Keratinocyte (primary cell): ENCODE data around the gene TXNRD1. TPM values are rescaled to one million over a fixed set of nuclear protein-coding genes. Genes with fewer than 3 reads are reported as not detected.

Experiments used
- DNase-seq: peaks from one replicate; pipeline ENCODE4 v3.0.0-alpha.2; 2011; ENCODE audit warnings: low read depth, missing footprints, low spot score
- FAIRE-seq: peaks from 2 replicates; lab custom pipeline; 2011; peaks lifted over from hg19 to GRCh38; lab: Jason Lieb, UNC
- H2AFZ ChIP-seq: 2 replicates; pipeline ENCODE4 v1.6.0; 2012; ENCODE audit warnings: low read length, control low read depth, inconsistent platforms; ENCODE audit not compliant: control insufficient read depth
- H3K27ac ChIP-seq: 2 replicates; pipeline ENCODE4 v1.5.1; 2011; ENCODE audit warnings: low read length; ENCODE audit not compliant: control insufficient read depth, insufficient read depth
- H3K27me3 ChIP-seq: 3 replicates; pipeline ENCODE4 v1.6.0; 2011; ENCODE audit warnings: low read length; ENCODE audit not compliant: control insufficient read depth, insufficient read depth; ENCODE audit errors: extremely low read depth
- H3K36me3 ChIP-seq, 2 experiments: 2 replicates in 1 of 2; 3 replicates in 1 of 2; pipeline ENCODE4 v1.5.1; 2011; ENCODE audit warnings: low read length in 2 of 2, mild to moderate bottlenecking in 1 of 2; ENCODE audit not compliant: control insufficient read depth in 2 of 2, insufficient read depth in 2 of 2; ENCODE audit errors: extremely low read depth in 1 of 2
- H3K4me1 ChIP-seq: 3 replicates; pipeline ENCODE4 v1.5.1; 2011; ENCODE audit warnings: low read length; ENCODE audit not compliant: control insufficient read depth, insufficient read depth; ENCODE audit errors: extremely low read depth
- H3K4me2 ChIP-seq: 3 replicates; pipeline ENCODE4 v1.6.0; 2011; ENCODE audit warnings: low read depth, low read length; ENCODE audit not compliant: control insufficient read depth, insufficient read depth; ENCODE audit errors: extremely low read depth
- H3K4me3 ChIP-seq, 3 experiments: fragments of 200-600 bp in 1 of 3; sonication (generic) in 1 of 3; 2 replicates in 2 of 3; 3 replicates in 1 of 3; pipeline ENCODE4 v1.5.1; 2011 to 2016; ENCODE audit warnings: low read length in 3 of 3, mild to moderate bottlenecking in 3 of 3, control low read depth in 2 of 3, inconsistent platforms in 1 of 3, low read depth in 1 of 3, mixed read lengths in 1 of 3, mixed run types in 1 of 3, moderate library complexity in 1 of 3; ENCODE audit not compliant: control insufficient read depth in 2 of 3, insufficient read depth in 2 of 3; ENCODE audit errors: extremely low read depth in 1 of 3
- H3K79me2 ChIP-seq: 2 replicates; pipeline ENCODE4 v1.6.0; 2012; ENCODE audit warnings: low read length; ENCODE audit not compliant: control insufficient read depth, insufficient read depth
- H3K9ac ChIP-seq: 3 replicates; pipeline ENCODE4 v1.6.0; 2011; ENCODE audit warnings: low read length; ENCODE audit not compliant: control insufficient read depth, insufficient read depth; ENCODE audit errors: extremely low read depth
- H3K9me1 ChIP-seq: 3 replicates; pipeline ENCODE4 v1.6.0; 2011; ENCODE audit warnings: low read length; ENCODE audit not compliant: control insufficient read depth, insufficient read depth; ENCODE audit errors: extremely low read depth
- H3K9me3 ChIP-seq: 2 replicates; pipeline ENCODE4 v1.5.1; 2012; ENCODE audit warnings: low read depth, low read length; ENCODE audit not compliant: control insufficient read depth
- H4K20me1 ChIP-seq: 3 replicates; pipeline ENCODE4 v1.6.0; 2011; ENCODE audit warnings: low read length; ENCODE audit not compliant: control insufficient read depth, insufficient read depth; ENCODE audit errors: extremely low read depth
- EZH2 ChIP-seq: IDR thresholded peaks from one replicate; pipeline ENCODE4 v1.6.1; 2012; ENCODE audit warnings: inconsistent platforms, mild to moderate bottlenecking, low read length, moderate library complexity
- dilution Hi-C: fragments of 300-500 bp; cut with MboI; formaldehyde crosslinking; loops from one replicate; pipeline ENCODE4 v1.7.0; 2020; ENCODE audit warnings: low sequenced_read_pairs; ENCODE audit not compliant: extremely low pct_ligation_motif_present
- polyA plus RNA-seq, 5 experiments: library from polyadenylated mRNA; depleted of rRNA in 3 of 5; stranded (reverse) in 3 of 5; stranded (forward) in 1 of 5; unstranded in 1 of 5; fragments of >200 nt; gene quantifications; 1 replicate in 1 of 5; 2 replicates in 3 of 5; 3 replicates in 1 of 5; pipeline versions ENCODE4 v1.2.1 to v1.2.3, GENCODE V29; 2011 to 2012; ENCODE audit warnings: missing spikeins in 2 of 5, low read depth in 1 of 5, low replicate concordance in 1 of 5
- TF ChIP-seq, protein P1 (sequence below), 3 experiments: IDR thresholded peaks in 1 of 3; conservative IDR thresholded peaks in 1 of 3; optimal IDR thresholded peaks in 1 of 3; 2 replicates in 2 of 3; 3 replicates in 1 of 3; pipeline versions ENCODE3 to v1.5.1; 2011; ENCODE audit warnings: low read length in 3 of 3, mild to moderate bottlenecking in 3 of 3, moderate library complexity in 2 of 3, control low read depth in 1 of 3, inconsistent platforms in 1 of 3; ENCODE audit not compliant: insufficient read depth in 2 of 3; ENCODE audit errors: extremely low read depth in 1 of 3

Gene TXNRD1
- polyA plus RNA-seq, 1 donor (not counting 4 experiments of a cell fraction or from before 2014, with no cell fraction given): 88.9 TPM

- H3K4me2 ChIP-seq: no peak overlapping the region
- no peaks in the 10 kb centered on the region for H3K4me1 ChIP-seq
- no peak for FAIRE-seq
- dilution Hi-C loops: no loop called here
- H3K4me3 ChIP-seq: no peak overlapping the region
- peaks cover 32 to 54% of the 10 kb centered on the region in 2 experiments for H3K36me3 ChIP-seq
- peaks cover 27% of the 10 kb centered on the region for H3K79me2 ChIP-seq
- no peak overlapping the region for H3K27ac ChIP-seq
- H3K9me3 ChIP-seq: no peaks in the 10 kb centered on the region
- peaks cover 18% of the 10 kb centered on the region for H4K20me1 ChIP-seq
- DNase-seq: no peak
- no peak overlapping the region for H2AFZ ChIP-seq
- TF ChIP-seq, protein P1, sequence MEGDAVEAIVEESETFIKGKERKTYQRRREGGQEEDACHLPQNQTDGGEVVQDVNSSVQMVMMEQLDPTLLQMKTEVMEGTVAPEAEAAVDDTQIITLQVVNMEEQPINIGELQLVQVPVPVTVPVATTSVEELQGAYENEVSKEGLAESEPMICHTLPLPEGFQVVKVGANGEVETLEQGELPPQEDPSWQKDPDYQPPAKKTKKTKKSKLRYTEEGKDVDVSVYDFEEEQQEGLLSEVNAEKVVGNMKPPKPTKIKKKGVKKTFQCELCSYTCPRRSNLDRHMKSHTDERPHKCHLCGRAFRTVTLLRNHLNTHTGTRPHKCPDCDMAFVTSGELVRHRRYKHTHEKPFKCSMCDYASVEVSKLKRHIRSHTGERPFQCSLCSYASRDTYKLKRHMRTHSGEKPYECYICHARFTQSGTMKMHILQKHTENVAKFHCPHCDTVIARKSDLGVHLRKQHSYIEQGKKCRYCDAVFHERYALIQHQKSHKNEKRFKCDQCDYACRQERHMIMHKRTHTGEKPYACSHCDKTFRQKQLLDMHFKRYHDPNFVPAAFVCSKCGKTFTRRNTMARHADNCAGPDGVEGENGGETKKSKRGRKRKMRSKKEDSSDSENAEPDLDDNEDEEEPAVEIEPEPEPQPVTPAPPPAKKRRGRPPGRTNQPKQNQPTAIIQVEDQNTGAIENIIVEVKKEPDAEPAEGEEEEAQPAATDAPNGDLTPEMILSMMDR (optimal IDR thresholded peaks at IDR 0.05 in 1 of 3, IDR thresholded peaks at IDR 0.05 in 1 of 3, conservative IDR thresholded peaks at IDR 0.05 in 1 of 3; ENCODE audit: extremely low read depth in 1 of 3, insufficient read depth in 2 of 3, low read length in 3 of 3): no peak
- TF ChIP-seq EZH2: no peak
- no peaks in the 10 kb centered on the region for H3K9me1 ChIP-seq
- H3K27me3 ChIP-seq: no peaks in the 10 kb centered on the region
- H3K9ac ChIP-seq: no peak overlapping the region
Measured at GRCh38 chr12:104345234-104346066, 129.9 kb downstream of the TXNRD1 start.

DNA sequence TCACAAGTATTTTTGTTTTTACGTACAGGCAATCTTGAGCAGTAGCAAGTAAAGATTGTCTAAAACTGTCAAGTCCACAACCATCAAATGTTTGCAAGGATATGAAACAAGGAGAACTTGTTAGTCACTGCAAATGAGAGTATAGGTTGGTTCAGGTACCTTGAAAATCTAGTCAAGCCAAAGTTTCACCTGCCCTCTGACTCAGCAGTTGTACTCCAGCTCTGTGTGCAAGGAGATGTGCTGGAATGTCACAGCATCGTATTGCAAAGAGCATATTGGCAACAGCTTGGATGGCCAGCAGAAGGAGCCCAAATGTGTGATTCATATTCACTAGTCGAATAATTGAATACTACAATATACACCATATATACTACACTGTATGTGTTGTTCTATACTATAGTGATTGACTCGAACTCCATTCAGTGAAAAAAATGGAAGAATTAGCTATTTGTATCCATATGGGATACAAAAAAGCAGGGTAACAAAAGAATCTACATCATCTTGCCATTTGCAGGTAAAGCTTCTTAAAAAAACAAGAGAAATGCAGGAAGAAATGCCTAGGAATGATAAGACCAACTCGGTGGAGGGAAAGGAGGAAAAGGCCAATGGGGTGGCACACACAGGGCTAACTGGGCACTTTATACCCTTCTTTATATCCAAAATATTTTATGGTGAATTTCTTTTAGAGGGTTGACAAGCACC, 131.9 kb downstream of the TXNRD1 start:
- FAIRE-seq: no peak

More for the DNA sequence above, 131.9 kb downstream of the TXNRD1 start:
- TF ChIP-seq, protein P1 (optimal IDR thresholded peaks at IDR 0.05 in 1 of 3, IDR thresholded peaks at IDR 0.05 in 1 of 3, conservative IDR thresholded peaks at IDR 0.05 in 1 of 3; ENCODE audit: extremely low read depth in 1 of 3, insufficient read depth in 2 of 3, low read length in 3 of 3): no peak
- no peak overlapping the region for H3K27ac ChIP-seq
- H3K36me3 ChIP-seq: peaks cover 29 to 47% of the 10 kb centered on the region in 2 experiments
- DNase-seq: no peak
- peaks cover 15% of the 10 kb centered on the region for H3K79me2 ChIP-seq
- no peak overlapping the region for H3K4me2 ChIP-seq
- H3K9me3 ChIP-seq: no peaks in the 10 kb centered on the region
- H3K27me3 ChIP-seq: no peaks in the 10 kb centered on the region
- dilution Hi-C loops: no loop called here
- H3K4me3 ChIP-seq: no peak overlapping the region
- H3K9ac ChIP-seq: no peak overlapping the region
- peaks cover 20% of the 10 kb centered on the region for H4K20me1 ChIP-seq
- H3K4me1 ChIP-seq: no peaks in the 10 kb centered on the region
- no peak overlapping the region for H2AFZ ChIP-seq
- no peaks in the 10 kb centered on the region for H3K9me1 ChIP-seq
